Stimulated activated CD4-positive, alpha-beta T cell treated with anti-CD3 and anti-CD28 coated beads, Interleukin-1b, Interleukin-23, amount 100 ng/mL, for 48 hours (primary cell): ENCODE data around the gene NDUFS8.
A peak's percentile ranks its signal among the peaks of the same experiment; 100 is the strongest.

ENCODE experiments used
- DNase-seq: peaks from one replicate; pipeline ENCODE4 v3.0.0-alpha.2; 2020

The NDUFS8 gene

DNA sequence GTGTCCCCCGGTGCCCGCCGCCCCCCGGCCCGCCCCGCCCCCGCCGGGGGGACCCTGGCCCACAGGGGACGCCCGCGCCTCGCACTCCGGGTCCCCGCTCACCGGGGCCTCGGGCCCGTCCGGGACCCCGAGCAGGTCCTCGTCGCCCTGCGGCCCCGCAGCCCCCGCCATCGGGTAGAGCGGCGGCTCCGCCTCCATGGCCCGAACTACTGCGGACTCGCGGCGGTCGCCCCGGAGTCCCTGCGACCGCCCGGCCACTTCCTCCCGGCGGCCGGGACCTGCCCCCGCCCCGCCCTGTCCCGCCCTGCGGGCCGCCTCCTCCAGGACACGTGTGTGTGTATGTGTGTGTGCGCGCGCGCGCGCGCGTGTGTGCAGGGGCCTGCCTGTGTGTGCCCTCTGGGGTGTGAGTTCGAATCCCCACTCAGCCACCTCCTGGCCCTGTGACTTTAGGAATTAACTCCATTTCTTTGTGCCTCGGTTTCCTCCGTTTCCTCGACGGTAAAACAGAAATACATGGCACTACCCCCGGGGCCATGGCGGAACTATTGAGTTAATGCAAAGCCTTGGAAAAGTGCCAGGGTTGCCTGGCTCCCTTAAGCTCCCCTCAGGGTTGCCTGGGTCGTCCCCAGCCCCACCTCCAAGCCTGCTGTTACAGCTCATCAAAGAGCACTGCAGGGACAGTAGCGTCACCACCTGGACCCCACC lies 26.5 kb upstream of the NDUFS8 start, which contains the start of gene UNC93B1:
Gene UNC93B1 (minus strand): TSS at position 252 of the 705 bp plus-strand sequence. CDS start 54 bp downstream, at position 198.
- peak; percentile 82 for DNase-seq

DNA sequence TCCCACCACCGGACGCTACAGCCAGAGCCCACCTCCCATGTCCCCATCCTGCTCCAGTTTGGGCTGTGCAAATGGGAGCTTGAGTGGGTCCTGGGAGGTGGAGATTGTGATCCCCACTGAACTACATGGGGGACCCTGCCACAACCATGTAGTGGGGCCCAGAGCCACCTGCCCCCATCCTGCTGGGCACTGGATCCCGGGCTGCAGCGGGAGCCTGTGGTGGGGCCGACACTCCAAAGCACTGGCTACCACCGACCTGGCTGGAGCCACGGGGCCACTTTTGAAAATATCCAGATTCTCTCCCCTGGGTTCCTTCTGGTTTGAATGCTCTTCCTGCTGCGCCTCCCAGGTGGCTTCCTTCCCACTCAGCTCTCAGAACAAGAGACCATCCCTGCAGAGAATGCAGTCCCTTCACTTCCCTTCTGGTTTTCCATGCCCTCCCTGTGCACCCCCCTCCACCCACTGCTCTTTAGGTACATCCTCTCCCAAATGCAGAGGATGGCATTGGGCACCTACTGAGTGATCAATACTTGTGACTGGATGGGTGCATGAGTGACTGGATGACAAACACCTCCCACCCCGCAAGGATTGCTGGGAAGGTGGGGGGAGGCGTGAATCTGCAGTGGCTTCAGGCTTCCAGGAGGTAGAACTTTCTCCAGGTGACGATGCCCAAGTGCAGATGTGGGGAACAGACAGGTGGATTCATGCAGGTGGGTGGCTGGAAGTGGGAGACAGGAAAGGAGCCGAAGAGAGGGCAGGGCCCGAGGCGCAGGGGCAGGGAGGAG lies 25.7 kb upstream of the NDUFS8 start:
- DNase-seq = no peak

DNA sequence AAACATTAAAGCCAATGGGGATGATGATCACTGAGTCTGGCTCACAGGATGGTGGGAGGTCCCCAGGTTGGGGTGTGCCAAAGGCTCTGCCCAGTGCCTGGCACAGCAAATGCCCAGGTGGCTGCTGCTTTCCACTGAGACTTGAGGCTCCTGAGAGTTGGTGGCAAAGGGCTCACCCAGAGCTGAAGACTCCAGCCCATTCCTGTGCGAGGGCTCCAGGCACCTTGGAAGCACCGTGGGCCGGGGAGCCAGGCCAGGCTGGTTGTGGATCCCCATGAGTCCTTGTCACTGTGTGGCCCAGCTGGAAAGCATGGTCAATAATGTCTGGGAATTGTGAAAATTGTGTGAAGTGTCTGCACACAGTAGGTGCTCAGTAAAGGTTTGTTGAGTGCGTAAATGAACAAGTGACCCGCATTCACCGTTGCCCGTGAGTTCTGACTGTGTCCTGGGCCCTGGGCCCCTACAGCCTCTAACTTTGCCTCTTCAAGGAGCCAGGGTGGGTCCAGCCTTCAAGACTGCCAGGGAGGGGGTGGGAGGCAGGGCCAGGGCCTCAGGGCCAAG lies 23.8 kb upstream of the NDUFS8 start:
- DNase-seq = no peak

DNA sequence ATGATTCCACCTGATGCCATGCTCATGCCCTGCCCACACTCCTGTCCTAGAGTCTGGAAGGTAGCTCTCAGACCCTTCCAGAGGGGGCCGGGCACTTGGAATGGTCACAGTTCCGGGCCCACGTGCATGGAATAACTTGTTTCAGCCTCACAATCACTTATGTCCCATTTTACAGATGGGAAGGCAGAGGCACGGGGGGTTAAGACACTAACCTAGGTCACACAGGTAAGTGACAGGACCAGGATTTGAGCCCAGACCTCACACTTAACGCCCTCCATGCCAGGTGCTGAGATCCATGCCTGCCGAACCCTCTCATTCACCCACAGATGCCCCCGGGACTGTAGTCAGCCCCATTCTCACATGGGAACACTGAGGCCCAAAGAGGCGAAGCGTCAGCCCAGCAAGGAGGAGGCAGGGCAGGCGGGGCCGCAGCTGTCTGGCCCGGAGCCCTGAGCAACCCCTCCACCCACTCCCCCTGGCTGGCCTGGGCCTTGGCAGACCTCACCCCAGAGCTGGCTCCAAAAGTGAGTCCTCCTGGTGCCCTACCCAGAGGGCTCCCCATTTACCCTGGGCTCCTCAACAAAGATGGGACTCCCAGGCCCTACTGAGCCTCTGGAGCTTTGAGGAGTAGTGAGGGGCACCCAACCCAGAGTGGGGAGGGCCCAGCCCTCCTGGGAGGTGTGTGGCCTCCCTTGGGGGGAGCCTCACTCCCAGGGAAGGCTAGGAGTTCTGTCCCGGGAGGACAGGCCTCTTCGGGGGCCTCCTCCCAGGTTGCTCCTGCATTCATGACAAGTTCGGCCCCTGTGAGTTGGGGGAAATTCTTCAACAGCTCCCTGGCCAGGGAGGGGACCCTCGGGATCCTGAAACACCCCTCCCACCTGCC lies 22.7 kb upstream of the NDUFS8 start:
- no peak for DNase-seq

DNA sequence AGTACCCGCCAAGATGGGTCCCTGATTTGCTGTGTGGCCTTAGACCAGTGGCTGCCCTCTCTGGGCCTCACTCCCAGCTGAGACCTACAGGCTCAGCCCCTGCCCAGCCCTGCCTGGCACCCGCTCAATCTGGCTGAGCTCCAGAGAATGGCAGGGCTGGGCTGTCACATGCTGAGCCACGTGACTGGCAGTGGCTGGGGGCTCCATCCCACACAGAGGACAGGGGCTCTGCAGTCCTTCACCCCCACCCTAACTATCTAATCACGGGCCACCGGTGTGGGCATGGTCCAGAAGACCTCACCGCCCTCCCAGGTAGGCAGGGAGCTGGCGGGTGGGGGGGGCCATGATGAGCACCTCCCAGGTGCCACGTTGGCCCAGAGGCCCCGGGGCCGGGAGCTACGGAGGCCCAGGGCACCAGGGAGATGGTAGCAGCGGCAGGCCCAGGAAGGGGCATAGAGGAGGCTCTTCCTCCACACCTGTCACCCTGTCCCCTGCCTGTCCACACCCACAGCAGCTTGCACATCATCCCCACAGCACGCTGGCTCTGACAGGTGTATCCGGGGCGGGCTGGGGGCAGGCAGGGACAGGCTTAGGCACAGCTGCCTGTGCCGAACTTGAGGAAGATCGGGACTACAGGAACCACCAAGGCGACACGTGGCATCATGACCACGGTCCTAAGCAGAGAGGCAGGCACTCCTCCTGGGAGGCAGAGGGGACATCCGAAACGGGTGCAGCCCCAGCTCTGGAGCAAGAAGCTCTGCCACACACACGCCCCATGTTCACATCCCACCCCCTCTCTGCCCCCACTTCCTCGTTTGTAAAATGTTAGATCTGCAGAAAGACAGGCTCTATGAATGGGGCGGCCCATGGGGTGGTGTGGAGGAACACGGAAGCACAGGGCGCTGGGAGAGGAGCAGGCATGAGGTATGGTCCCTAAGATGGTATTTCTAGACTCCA lies 21.8 kb upstream of the NDUFS8 start:
- DNase-seq = no peak

DNA sequence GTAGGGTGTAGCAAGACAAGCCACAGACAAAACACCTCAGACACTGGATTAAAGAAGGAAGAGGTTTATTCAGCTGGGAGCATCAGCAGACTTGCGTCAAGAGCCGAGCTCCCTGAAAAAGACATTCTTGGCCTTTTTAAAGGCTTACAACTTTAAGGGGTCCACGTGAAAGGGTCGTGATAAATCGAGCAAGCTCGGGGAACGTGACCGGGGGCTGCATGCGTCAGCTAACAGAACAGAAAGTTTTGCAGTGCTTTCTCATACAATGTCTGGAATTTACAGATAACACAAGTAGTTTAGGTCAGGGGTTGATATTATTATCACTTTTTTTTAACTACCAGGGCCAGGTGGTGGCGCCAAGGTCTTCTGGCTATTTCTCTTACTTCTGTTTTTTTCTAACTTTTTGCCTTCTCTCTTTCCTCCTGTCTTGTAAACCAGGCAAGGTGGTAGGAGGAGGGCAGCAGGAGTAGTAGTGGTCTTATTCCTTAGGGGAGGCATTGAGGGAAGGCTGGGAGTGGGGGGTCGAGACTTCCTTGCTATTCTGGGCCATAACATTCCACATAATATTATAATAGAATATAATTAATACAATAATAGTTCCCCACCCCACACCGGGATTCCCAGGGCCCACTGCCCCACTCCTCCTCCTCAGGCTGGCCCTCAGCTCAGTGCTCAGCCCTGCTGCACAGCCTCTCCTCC lies 20.9 kb upstream of the NDUFS8 start:
- no peak for DNase-seq

DNA sequence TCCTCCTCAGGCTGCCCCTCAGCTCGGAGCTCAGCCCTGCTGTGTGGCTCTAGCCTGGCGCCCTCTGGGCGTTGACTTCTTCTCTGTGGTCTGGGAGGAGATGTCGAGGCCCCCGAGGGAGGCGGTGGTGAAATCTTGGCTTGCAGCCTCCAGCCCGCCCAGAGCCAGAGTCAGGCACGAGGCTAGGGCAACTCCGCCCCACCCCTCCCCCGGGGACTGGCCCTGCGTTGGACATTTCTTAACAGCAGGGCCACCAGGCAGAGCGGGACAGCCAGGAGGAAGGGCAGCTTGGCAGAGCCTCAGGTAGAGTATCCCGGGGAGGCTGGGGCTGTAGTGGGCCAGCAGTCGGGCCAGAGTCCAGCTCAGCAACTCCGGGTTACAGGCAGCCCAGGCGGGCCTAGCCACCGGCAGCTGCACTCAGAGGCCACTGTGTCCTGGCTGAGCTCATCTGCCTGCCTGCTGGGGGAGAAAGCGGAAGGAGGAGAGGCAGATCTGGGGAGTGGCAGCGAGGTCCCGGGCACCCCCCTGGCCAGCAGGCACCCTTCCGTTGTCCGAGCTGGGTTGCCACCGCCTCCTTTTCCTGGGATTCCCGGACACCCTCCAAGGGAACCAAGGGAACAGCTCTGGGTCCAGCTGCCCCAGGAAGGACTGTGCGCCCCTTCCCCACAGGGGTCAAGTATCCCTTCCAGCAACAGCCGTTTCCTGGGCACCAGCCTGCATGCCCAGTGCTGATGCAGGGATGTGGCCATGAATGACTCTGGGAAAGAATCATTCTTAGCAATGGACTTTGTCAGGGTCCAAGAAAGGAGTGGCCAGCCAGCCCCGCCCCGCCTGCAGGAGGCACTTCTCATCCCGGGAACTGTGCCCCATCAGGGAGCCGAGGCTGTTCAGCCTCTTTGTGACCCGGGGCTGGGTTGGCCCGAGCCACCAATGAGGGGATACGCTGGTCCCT lies 20.1 kb upstream of the NDUFS8 start, which contains the start of gene ALDH3B1:
Gene ALDH3B1 (plus strand): TSS at position 238 of the 952 bp plus-strand sequence. CDS start 4,971 bp downstream, outside the sequence.
- DNase-seq = no peak

DNA sequence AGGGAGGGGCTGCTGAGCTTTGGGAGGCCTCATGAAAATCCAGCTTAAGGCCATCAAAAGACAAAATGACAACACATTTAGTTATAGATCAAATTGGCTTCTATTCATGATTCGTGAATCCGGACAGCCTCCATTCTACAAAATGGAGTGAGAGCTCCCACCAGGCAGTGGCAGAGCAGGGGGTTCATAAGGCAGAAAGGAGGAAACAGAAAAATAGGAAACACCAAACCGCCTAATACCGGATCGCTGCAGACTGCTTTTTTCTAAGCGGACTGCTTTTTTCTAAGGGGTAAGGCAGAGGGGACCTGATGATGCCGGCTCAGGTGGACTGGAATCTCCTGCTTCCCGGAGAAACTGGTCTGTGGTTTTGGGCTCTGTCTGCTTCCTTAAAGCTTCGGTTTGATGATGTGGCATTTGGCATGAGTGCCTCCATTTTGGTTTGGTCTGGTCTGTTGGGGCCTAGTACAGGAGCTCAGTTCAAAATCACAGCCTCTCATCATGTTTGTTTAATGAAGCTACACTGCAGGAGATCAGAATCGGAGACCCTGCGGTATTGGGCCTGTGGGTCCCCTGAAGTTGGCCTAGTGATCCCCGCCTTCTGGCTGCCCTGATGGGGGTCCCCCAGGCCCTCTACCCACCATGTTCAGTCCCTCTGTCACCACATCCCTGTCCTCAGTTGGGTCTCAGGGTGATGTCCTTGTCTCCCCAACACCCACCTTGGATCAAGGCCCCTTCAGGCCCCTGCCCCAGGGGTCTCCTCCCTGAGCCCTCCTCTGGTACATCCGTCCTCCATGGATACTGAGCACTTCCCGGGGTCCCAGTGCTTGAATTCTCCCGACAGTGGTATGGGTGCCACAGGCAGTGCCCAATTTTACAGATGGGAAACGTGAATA lies 19.2 kb upstream of the NDUFS8 start:
- no peak for DNase-seq

DNA sequence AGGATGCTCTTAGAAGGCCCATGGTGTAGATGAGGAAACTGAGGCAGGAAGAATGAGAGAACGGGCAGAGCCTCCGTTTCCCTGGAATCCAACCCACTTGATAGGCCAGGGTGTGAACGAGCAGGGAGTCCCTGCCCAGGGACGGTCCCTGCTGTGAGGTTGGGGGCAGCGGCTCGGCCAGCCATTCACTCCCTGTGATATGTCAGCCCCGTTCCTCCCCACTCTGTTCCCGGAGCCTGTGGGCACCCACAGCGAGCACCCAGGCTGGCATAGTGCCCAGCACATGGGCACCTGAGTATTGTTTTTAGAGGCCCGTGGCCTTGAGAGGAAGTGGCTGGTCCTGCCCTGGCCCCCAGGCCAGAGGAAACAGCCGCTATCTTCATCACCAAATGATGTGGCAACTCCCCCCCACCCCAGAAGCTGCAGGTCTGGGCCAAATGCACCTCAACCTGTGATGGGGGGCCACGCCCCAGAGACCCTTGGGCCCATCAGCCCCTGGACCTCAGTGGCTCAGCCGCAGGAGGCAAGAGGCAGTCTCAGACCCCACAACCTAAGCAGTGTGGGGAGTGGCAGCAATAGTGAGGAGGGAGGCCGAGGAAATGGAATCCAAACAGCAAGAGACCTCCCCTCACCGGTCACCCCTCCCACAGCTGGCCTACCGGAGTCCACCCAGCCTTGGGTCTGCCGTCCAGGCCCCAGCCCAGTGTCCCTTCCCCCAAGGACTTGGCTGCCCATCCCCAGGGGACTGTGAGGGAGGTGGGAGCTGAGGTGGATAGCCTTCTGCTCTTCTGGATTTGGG lies 18.2 kb upstream of the NDUFS8 start:
- no peak for DNase-seq

DNA sequence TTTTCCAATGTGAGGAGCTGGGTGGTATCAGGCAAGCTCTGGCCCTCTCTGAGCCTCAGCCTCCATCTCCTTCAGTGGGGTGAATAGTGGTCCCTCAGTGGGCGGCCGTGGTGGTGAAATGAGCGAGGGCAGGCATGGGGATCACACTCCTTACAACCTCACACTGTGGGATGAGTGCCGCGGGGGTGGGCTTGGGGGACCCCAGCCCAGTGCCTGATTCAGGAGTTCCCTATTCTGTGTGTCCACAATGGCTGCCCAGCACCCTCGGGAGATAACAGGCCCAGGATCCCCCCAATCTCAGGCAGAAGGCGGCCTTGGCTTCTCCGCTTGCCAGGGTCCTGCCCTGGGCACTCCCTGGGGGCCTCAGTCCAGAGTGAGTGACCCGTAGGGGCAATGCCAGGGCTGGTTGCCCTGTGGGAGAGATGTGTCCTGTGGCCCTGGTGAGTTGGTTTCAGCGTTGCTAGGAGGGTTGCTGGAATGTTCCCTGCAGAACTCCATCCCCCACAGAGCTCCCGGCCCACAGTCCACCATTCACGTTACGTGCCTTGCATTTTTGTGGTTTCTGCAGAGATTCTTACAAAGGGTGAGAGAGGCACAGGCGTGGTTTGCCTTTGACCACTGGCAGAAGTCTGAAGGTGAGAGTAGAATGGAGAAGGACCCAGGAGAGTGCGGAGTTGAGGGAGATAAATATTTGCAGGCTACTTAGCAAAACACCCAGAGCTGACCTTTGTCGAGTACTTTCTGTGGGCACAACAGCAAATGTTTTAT lies 17.5 kb upstream of the NDUFS8 start:
- no peak for DNase-seq

DNA sequence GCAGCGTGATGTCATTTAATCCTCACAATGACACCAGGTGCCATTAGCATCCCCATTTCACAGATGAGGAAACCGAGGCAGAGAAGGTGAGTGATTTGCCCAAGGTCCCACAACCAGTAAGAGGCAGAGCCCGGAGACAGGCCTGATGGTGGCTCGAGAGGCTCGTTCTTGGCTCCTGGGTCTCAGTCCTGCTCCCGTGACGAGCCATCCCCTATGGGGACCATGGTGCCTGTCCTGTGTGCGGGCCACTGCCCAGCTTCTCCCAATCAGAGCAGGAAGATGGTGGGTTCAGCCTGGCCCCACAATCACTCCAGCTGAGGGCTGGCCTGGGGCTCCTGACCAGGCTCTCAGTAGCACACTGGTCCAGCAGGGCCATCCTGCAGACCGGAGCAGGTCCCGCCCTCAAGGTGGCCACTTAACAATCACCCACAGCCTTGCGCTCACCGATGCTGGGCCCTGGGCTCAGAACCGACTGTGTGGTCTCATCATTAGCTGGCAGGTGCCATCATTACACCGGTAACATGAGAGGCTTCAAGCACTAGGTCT lies 16.8 kb upstream of the NDUFS8 start:
- no peak for DNase-seq

DNA sequence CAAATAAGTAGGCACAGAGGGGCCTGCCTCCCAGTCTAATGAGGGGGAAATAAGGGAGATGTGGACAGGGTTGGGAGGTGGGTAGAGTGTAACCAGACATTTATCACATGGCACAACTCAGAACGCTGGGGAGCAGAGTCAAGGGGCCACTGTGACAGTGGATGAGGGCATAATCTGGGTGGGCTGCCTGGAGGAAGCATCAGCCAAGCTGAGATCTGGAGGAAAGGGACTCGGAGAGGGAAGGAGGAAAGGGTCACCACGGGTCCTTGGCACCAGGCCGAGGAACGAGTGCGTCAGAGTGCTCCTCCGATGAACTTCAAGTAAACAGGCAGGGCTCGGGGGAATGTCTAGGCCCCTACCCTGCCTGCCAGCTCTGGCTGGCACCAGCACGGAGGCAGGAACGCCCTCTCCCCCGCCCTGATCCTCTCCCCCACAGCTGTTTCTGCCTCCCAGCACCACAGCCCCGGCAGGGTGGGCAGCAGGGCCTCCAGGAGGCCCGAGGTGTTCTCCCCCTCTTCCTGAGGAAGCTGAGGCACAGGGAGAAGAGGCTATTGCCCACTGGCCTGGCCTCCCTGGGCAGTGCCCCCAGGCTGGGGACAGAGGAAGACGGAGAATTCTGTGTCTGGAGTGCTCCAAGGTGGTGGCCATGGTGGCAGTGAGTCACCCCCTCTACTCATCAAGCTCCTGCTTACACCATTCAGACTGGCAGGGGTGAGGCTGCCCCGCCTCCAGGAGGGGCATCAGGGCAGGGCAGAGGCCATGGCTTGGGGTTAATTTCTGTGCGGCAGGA lies 16.1 kb upstream of the NDUFS8 start:
- no peak for DNase-seq

DNA sequence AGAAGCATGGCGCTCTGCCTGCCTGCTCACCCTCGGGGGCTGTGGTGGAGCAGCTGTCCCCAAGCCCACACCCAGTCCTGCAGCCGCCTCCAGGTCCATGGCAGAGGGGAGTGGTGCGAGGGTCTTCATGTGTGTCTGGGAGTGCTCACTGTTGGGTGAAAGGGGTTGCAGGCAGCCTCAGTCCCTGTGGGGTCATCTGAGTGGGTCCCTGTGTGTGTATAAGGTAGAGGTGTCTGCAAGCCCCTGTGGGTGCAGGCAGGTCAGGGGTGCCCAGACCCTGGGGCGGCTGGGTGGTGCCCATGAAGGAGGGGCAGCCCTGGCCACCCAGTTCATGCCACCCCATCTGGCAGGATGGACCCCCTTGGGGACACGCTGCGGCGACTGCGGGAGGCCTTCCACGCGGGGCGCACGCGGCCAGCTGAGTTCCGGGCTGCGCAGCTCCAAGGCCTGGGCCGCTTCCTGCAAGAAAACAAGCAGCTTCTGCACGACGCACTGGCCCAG lies 15.5 kb upstream of the NDUFS8 start:
- DNase-seq = no peak

DNA sequence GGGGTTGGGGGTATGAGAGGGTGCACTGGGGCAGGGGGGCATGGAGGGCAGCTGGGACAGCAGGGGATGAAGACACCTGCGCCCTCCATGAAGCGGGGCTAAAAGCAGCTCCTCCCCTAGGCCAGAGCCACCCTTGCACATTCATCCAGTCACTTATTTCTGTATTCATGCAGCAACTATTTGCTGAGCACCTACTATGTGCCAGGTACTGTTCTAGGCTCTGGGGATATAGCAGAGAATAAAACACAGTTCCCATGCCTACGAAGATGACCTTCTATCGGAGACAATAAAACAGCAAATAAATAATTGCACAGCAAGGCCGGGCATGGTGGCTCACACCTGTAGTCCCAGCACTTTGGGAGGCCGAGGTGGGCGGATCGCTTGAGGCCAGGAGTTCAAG lies 15.0 kb upstream of the NDUFS8 start:
- no peak for DNase-seq

DNA sequence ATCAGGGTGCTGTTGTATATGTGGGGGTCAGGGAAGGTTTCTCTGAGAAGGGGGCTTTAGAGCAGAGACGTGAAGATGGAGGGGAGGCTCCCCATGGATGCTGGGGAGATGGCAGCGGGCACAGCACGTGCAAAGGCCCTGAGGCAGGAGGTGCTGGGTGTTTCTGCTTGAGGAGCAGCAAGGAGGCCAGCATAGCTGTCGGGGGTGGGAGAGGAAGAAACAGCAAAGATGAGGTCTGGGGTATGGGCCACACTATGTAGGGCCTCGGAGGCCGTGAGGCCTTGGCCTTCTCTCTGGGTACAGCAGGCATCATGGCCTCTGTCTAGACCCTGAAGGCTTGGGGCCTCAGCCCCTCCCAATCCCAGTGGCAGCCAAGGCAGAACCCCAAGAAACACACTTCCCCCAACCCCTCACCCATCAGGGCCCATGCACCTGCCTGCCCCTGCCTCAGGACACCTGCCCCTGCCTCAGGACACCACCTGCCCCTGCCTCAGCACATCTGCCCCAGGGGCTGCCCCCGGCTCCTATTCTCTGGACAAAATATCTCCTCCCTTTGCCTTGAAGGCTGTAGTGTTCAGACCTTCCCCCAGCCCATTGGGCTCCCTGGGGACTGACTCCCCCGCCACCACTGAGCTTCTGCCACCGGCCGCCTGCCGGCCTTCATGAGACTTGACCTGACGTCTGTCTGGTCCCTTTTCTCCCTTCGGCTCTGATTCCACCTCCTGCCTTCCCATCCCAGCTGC lies 14.1 kb upstream of the NDUFS8 start:
- DNase-seq = no peak
